ENCODE data around the gene ZIM2.
"Not testable (repeated sequence)": the region's sequence is repeated elsewhere in the genome, so short reads cannot be mapped to it uniquely, and the experiment has no call there.

Gene ZIM2

GRCh38 chr19:56840451-56841192, at the start of gene ZIM2, which contains the start of gene PEG3:
ZIM2 (minus strand) TSS chr19:56840726; CDS start chr19:56824277, 16,449 bp downstream.
PEG3 (minus strand) TSS chr19:56840726; CDS start chr19:56824655, 16,071 bp downstream.
- DNase-seq (ENCODE audit: low read depth in 2 of 2): no peak

GRCh38 chr19:56885173-56885985, 44.9 kb upstream of the ZIM2 start:
- DNase-seq (ENCODE audit: low read depth in 2 of 2): no peak

GRCh38 chr19:56884441-56884840, 43.9 kb upstream of the ZIM2 start:
- DNase-seq (ENCODE audit: low read depth in 2 of 2): no peak

GRCh38 chr19:56880592-56881190, 40.2 kb upstream of the ZIM2 start:
- no peak for DNase-seq (ENCODE audit: low read depth in 2 of 2)

- DNase-seq (ENCODE audit: low read depth in 2 of 2): no peak
Measured at GRCh38 chr19:56877069-56877715, 36.7 kb upstream of the ZIM2 start.

- no peak for DNase-seq (ENCODE audit: low read depth in 2 of 2)
Measured at GRCh38 chr19:56875717-56876116, 35.2 kb upstream of the ZIM2 start.

- no peak for DNase-seq (ENCODE audit: low read depth in 2 of 2)
Measured at GRCh38 chr19:56874530-56874929, 34.0 kb upstream of the ZIM2 start.

- DNase-seq (ENCODE audit: low read depth in 2 of 2): no peak
Measured at GRCh38 chr19:56873493-56873892, 33.0 kb upstream of the ZIM2 start.

GRCh38 chr19:56869886-56870285, 29.4 kb upstream of the ZIM2 start:
- DNase-seq (ENCODE audit: low read depth in 2 of 2): no peak

- no peak for DNase-seq (ENCODE audit: low read depth in 2 of 2)
Measured at GRCh38 chr19:56868446-56868845, 27.9 kb upstream of the ZIM2 start.

- no peak for DNase-seq (ENCODE audit: low read depth in 2 of 2)
Measured at GRCh38 chr19:56866538-56866937, 26.0 kb upstream of the ZIM2 start.

GRCh38 chr19:56864443-56865125, 24.1 kb upstream of the ZIM2 start:
- no peak for DNase-seq (ENCODE audit: low read depth in 2 of 2)

GRCh38 chr19:56862741-56863140, 22.2 kb upstream of the ZIM2 start:
- no peak for DNase-seq (ENCODE audit: low read depth in 2 of 2)

- DNase-seq (ENCODE audit: low read depth in 2 of 2): not testable (repeated sequence)
Measured at GRCh38 chr19:56860409-56860808, 19.9 kb upstream of the ZIM2 start.

- no peak for DNase-seq (ENCODE audit: low read depth in 2 of 2)
Measured at GRCh38 chr19:56858026-56858425, 17.5 kb upstream of the ZIM2 start.

GRCh38 chr19:56856822-56857221, 16.3 kb upstream of the ZIM2 start:
- no peak for DNase-seq (ENCODE audit: low read depth in 2 of 2)

- not testable (repeated sequence) for DNase-seq (ENCODE audit: low read depth in 2 of 2)
Measured at GRCh38 chr19:56852361-56852760, 11.8 kb upstream of the ZIM2 start.

- DNase-seq (ENCODE audit: low read depth in 2 of 2): no peak
Measured at GRCh38 chr19:56848166-56848565, 7.6 kb upstream of the ZIM2 start.

- DNase-seq (ENCODE audit: low read depth in 2 of 2): no peak
Measured at GRCh38 chr19:56842412-56842811, 1.9 kb upstream of the ZIM2 start.

GRCh38 chr19:56841193-56841543, 642 bp upstream of the ZIM2 start:
- DNase-seq (ENCODE audit: low read depth in 2 of 2): no peak

GRCh38 chr19:56839652-56840450, 675 bp downstream of the ZIM2 start:
- peak in 1 of 2 experiments; percentile 81 for DNase-seq (ENCODE audit: low read depth in 2 of 2)
